H1 (cell line): ENCODE results near the gene FCER2. TPM values are rescaled to one million over a fixed set of nuclear protein-coding genes. Genes with fewer than 3 reads are reported as not detected.

ENCODE experiments used
- CTCF ChIA-PET: fragments of 300-600 bp; sonication (Branson Sonifier 250); formaldehyde crosslinking; loops from one replicate; lab custom pipeline; 2021; ENCODE audit not compliant: partially characterized antibody; lab: Charles Lee
- POLR2A ChIA-PET: fragments of 300-600 bp; sonication (Branson Sonifier 250); formaldehyde crosslinking; loops from one replicate; lab custom pipeline; 2021; ENCODE audit warnings: inconsistent platforms; ENCODE audit not compliant: partially characterized antibody; lab: Charles Lee
- DNase-seq, 2 experiments: peaks; one replicate each; pipeline versions ENCODE4 v3.0.0 to v3.0.0-alpha.2; 2010 to 2022; ENCODE audit warnings: low spot score in 2 of 2, low read depth in 1 of 2, mixed read lengths in 1 of 2
- FAIRE-seq: peaks from 2 replicates; lab custom pipeline; 2011; peaks lifted over from hg19 to GRCh38; lab: Jason Lieb, UNC
- H2AFZ ChIP-seq: 2 replicates; pipeline ENCODE4 v1.8.1; 2012; ENCODE audit warnings: low read length, inconsistent platforms
- H2AK5ac ChIP-seq: 2 replicates; pipeline ENCODE4 v1.6.1; 2013; ENCODE audit warnings: low read depth, low read length
- H2BK120ac ChIP-seq: replicated peaks from 2 replicates; pipeline ENCODE3; 2013; ENCODE audit warnings: low read depth, low read length, inconsistent platforms
- H2BK12ac ChIP-seq: 2 replicates; pipeline ENCODE4 v1.6.1; 2013; ENCODE audit warnings: low read depth, low read length
- H2BK15ac ChIP-seq: 2 replicates; pipeline ENCODE4 v1.6.1; 2013; ENCODE audit warnings: low read length
- H2BK20ac ChIP-seq: 2 replicates; pipeline ENCODE4 v1.6.1; 2013; ENCODE audit warnings: low read length
- H2BK5ac ChIP-seq: 2 replicates; pipeline ENCODE4 v1.6.1; 2013; ENCODE audit warnings: low read depth, low read length
- H3K14ac ChIP-seq: 2 replicates; pipeline ENCODE4 v1.6.1; 2013; ENCODE audit warnings: inconsistent platforms; ENCODE audit not compliant: insufficient read length
- H3K18ac ChIP-seq: 2 replicates; pipeline ENCODE4 v1.6.1; 2013; ENCODE audit warnings: low read length; ENCODE audit errors: extremely low read depth
- H3K23ac ChIP-seq: 2 replicates; pipeline ENCODE4 v1.6.1; 2013; ENCODE audit warnings: inconsistent platforms; ENCODE audit not compliant: insufficient read length
- H3K23me2 ChIP-seq: 2 replicates; pipeline ENCODE4 v1.6.1; 2013; ENCODE audit warnings: low read depth, low read length
- H3K27ac ChIP-seq: 2 replicates; pipeline ENCODE4 v1.6.1; 2011; ENCODE audit warnings: low read depth, low read length, inconsistent platforms
- H3K27me3 ChIP-seq, 4 experiments: replicated peaks in 1 of 4; 1 replicate in 1 of 4; 2 replicates in 3 of 4; pipeline versions ENCODE4 v1.6.1 to v1.8.1; 2011 to 2013; ENCODE audit warnings: low read length in 3 of 4, mild to moderate bottlenecking in 3 of 4, inconsistent platforms in 2 of 4, mixed read lengths in 2 of 4, moderate library complexity in 1 of 4; ENCODE audit not compliant: control insufficient read depth in 3 of 4, insufficient read depth in 3 of 4; ENCODE audit errors: extremely low read depth in 1 of 4
- H3K36me3 ChIP-seq, 4 experiments: 2 replicates each; pipeline versions ENCODE4 v1.6.1 to v1.8.1; 2011 to 2013; ENCODE audit warnings: mild to moderate bottlenecking in 4 of 4, low read length in 3 of 4, moderate library complexity in 2 of 4, control low read depth in 1 of 4, inconsistent platforms in 1 of 4; ENCODE audit not compliant: insufficient read depth in 4 of 4, control insufficient read depth in 2 of 4
- H3K4ac ChIP-seq: replicated peaks from 2 replicates; pipeline ENCODE3; 2013; ENCODE audit warnings: low read length, low read depth, mixed read lengths, inconsistent platforms; ENCODE audit not compliant: insufficient read length
- H3K4me1 ChIP-seq, 4 experiments: replicated peaks in 1 of 4; 1 replicate in 1 of 4; 2 replicates in 3 of 4; pipeline versions ENCODE4 v1.6.1 to v1.8.1; 2011 to 2013; ENCODE audit warnings: low read length in 3 of 4, inconsistent platforms in 2 of 4, mixed read lengths in 1 of 4; ENCODE audit not compliant: insufficient read depth in 4 of 4, control insufficient read depth in 3 of 4
- H3K4me2 ChIP-seq, 2 experiments: 2 replicates each; pipeline versions ENCODE4 v1.6.1 to v1.8.1; 2011 to 2013; ENCODE audit warnings: low read depth in 2 of 2, low read length in 2 of 2, control low read depth in 1 of 2, inconsistent platforms in 1 of 2, mild to moderate bottlenecking in 1 of 2; ENCODE audit not compliant: insufficient read depth in 1 of 2
- H3K4me3 ChIP-seq, 4 experiments: fragments of 200-600, 300-600 bp in 1 of 4; sonication (generic), shearing (Covaris generic), sonication (Bioruptor Twin) in 1 of 4; 2 replicates each; pipeline versions ENCODE4 v1.5.1 to v1.8.1; 2011 to 2016; ENCODE audit warnings: low read length in 4 of 4, low read depth in 3 of 4, control low read depth in 2 of 4, inconsistent platforms in 2 of 4, mild to moderate bottlenecking in 2 of 4, mixed read lengths in 1 of 4, moderate library complexity in 1 of 4; ENCODE audit not compliant: insufficient read depth in 2 of 4; ENCODE audit errors: extremely low read depth in 1 of 4
- H3K56ac ChIP-seq: replicated peaks from 2 replicates; pipeline ENCODE3; 2013; ENCODE audit warnings: low read depth, mild to moderate bottlenecking, mixed read lengths, low read length, inconsistent platforms; ENCODE audit not compliant: insufficient read length
- H3K79me1 ChIP-seq: 2 replicates; pipeline ENCODE4 v1.6.1; 2013; ENCODE audit warnings: low read depth, low read length, control low read depth
- H3K79me2 ChIP-seq, 2 experiments: 2 replicates each; pipeline versions ENCODE4 v1.6.1 to v1.8.1; 2012 to 2013; ENCODE audit warnings: low read length in 2 of 2, mild to moderate bottlenecking in 2 of 2, inconsistent platforms in 1 of 2; ENCODE audit not compliant: insufficient read depth in 2 of 2, control insufficient read depth in 1 of 2
- H3K9ac ChIP-seq, 4 experiments: replicated peaks in 1 of 4; 1 replicate in 1 of 4; 2 replicates in 3 of 4; pipeline versions ENCODE4 v1.6.1 to v1.8.1; 2011 to 2013; ENCODE audit warnings: low read depth in 3 of 4, low read length in 3 of 4, control low read depth in 2 of 4, mild to moderate bottlenecking in 2 of 4, moderate library complexity in 2 of 4, inconsistent platforms in 1 of 4; ENCODE audit errors: extremely low read depth in 1 of 4
- H3K9me3 ChIP-seq, 2 experiments: 2 replicates each; pipeline versions ENCODE4 v1.6.1 to v1.8.1; 2012 to 2013; ENCODE audit warnings: mild to moderate bottlenecking in 2 of 2, moderate library complexity in 2 of 2, control low read depth in 1 of 2, inconsistent platforms in 1 of 2, low read depth in 1 of 2, low read length in 1 of 2, mixed read lengths in 1 of 2; ENCODE audit not compliant: insufficient read depth in 2 of 2
- H4K20me1 ChIP-seq, 2 experiments: replicated peaks in 1 of 2; 2 replicates each; pipeline versions ENCODE3 to v1.8.1; 2011 to 2013; ENCODE audit warnings: inconsistent platforms in 2 of 2, low read length in 2 of 2, mild to moderate bottlenecking in 1 of 2; ENCODE audit not compliant: insufficient read depth in 2 of 2, control insufficient read depth in 1 of 2
- H4K5ac ChIP-seq: 2 replicates; pipeline ENCODE4 v1.6.1; 2013; ENCODE audit warnings: low read length, low read depth, mixed read lengths, inconsistent platforms; ENCODE audit not compliant: insufficient read length
- H4K8ac ChIP-seq: 2 replicates; pipeline ENCODE4 v1.8.0; 2013; ENCODE audit warnings: mild to moderate bottlenecking, moderate library complexity, low read length, inconsistent platforms; ENCODE audit not compliant: insufficient read depth; ENCODE audit errors: extremely low read depth
- H4K91ac ChIP-seq: replicated peaks from 2 replicates; pipeline ENCODE3; 2013; ENCODE audit warnings: low read length, mixed read lengths, inconsistent platforms; ENCODE audit not compliant: insufficient read length
- EGR1 ChIP-seq: IDR thresholded peaks from 2 replicates; pipeline ENCODE4 v1.6.1; 2011; ENCODE audit warnings: low read depth, low read length, borderline replicate concordance
- NANOG ChIP-seq: IDR thresholded peaks from 2 replicates; pipeline ENCODE4 v1.6.1; 2011; ENCODE audit warnings: low read length, low read depth, mild to moderate bottlenecking, inconsistent platforms; ENCODE audit not compliant: insufficient read depth, poor library complexity, severe bottlenecking
- SIX5 ChIP-seq: IDR thresholded peaks from 2 replicates; pipeline ENCODE4 v1.6.1; 2011; ENCODE audit warnings: mild to moderate bottlenecking, low read depth, low read length
- WGBS, 2 experiments: shearing (Covaris generic) in 1 of 2; methylation state at CpG; one replicate each; pipeline versions ENCODE4 v1.1.6 to v1.1.7; 2013 to 2015; ENCODE audit warnings: low lambda C conversion rate in 2 of 2, mixed read lengths in 2 of 2, inconsistent platforms in 1 of 2, low coverage in 1 of 2, missing lambda C conversion rate in 1 of 2; ENCODE audit not compliant: insufficient replicate concordance in 2 of 2, insufficient coverage in 1 of 2, insufficient read length in 1 of 2; ENCODE audit errors: extremely low coverage in 1 of 2, missing lambda C conversion rate in 1 of 2; 5-methylcytosine and 5-hydroxymethylcytosine counted together
- polyA plus RNA-seq, 7 experiments: library from polyadenylated mRNA; depleted of rRNA in 3 of 7; stranded (reverse) in 5 of 7; unstranded in 2 of 7; fragments of >200 nt in 5 of 7; fragments of 200-250 nt in 2 of 7; gene quantifications; 1 replicate in 5 of 7; 2 replicates in 1 of 7; 4 replicates in 1 of 7; pipeline versions ENCODE4 v1.2.1 to v1.2.3, GENCODE V29; 2011 to 2013; ENCODE audit warnings: missing spikeins in 2 of 7, mixed read lengths in 2 of 7
- total RNA-seq: library from RNA; stranded (reverse); fragmentation: NEBNext Ultra II Directional; extraction: Animal tissue kit (Norgen Biotek cat#: 25700); gene quantifications from 2 replicates; pipeline ENCODE4 v1.2.1, GENCODE V29; 2021

Gene FCER2
- total and polyA plus RNA-seq, 2 of the 8 experiments (the other 6 are each of a cell fraction or from before 2014, with no cell fraction given), result 0.67 TPM; not detected in 1

- no peak overlapping the region for H3K4me2 ChIP-seq
- no peak overlapping the region for H3K4ac ChIP-seq
- peaks cover 0 to 3% (median 0%) of the 10 kb centered on the region in 4 experiments; a peak in 1 of 8 replicates for H3K36me3 ChIP-seq
- peaks cover 0 to 5% (median 0%) of the 10 kb centered on the region in 4 experiments; a peak in 4 of 7 replicates for H3K4me1 ChIP-seq
- H2AFZ ChIP-seq, result no peak overlapping the region
- H3K79me1 ChIP-seq, result no peaks in the 10 kb centered on the region
- H3K4me3 ChIP-seq, result no peak overlapping the region
- POLR2A ChIA-PET, result interaction anchor here (0.9 to 1.3 kb wide), 2 partner anchors 10 to 16 kb away, joined by 3 to 4 read pairs; partner anchors contain the start of gene PET100
- H2AK5ac ChIP-seq, result no peak overlapping the region
- no peak overlapping the region for H4K5ac ChIP-seq
- no peak overlapping the region for H4K91ac ChIP-seq
- CTCF ChIA-PET, result interaction anchor here (1.8 kb wide), 1 partner anchor 154 kb away, joined by 6 read pairs; no protein-coding TSS in a partner anchor
- H3K9ac ChIP-seq, result no peak overlapping the region
- no peak overlapping the region for H2BK120ac ChIP-seq
- no peaks in the 10 kb centered on the region for H3K79me2 ChIP-seq
- no peak overlapping the region for H3K27ac ChIP-seq
- H3K27me3 ChIP-seq, result peaks cover 0 to 6% (median 0%) of the 10 kb centered on the region in 4 experiments; a peak in 3 of 7 replicates
- no peak overlapping the region for H3K14ac ChIP-seq
- no peak overlapping the region for H2BK5ac ChIP-seq
- H3K9me3 ChIP-seq, result no peaks in the 10 kb centered on the region
- DNase-seq (no peak), FAIRE-seq (no peak)
- no peak overlapping the region for H2BK12ac ChIP-seq
- H3K56ac ChIP-seq, result no peak overlapping the region
- TF ChIP-seq SIX5 (no peak), EGR1 (no peak), NANOG (no peak)
- peak overlapping the region; percentile 21; the same call in 1 of the 2 replicates for H4K8ac ChIP-seq
- H2BK15ac ChIP-seq, result no peak overlapping the region
- no peak overlapping the region for H3K18ac ChIP-seq
- H4K20me1 ChIP-seq, result peaks cover 0 to 6% of the 10 kb centered on the region in 2 experiments
- H2BK20ac ChIP-seq, result no peak overlapping the region
- H3K23me2 ChIP-seq, result no peaks in the 10 kb centered on the region
- H3K23ac ChIP-seq, result no peak overlapping the region
- 81% methylated on average over 11 of the region's 20 CpGs; no CpG with 5 or more reads in 1 of the 2 experiments for WGBS, 2 experiments
Measured at GRCh38 chr19:7645656-7646425, 56.1 kb downstream of the FCER2 start.
